AG04450 (cell line): ENCODE data around the gene OGG1. TPM values are rescaled to one million over a fixed set of nuclear protein-coding genes. Genes with fewer than 3 reads are reported as not detected.

Experiments used
- CTCF ChIA-PET: fragments of 300-600, 350-600 bp; formaldehyde crosslinking; extraction: SDS; loops from one replicate; lab custom pipeline; 2022; ENCODE audit warnings: antibody characterized with exemption, inconsistent platforms; lab: Charles Lee
- POLR2A ChIA-PET: fragments of 350-600 bp; formaldehyde crosslinking; extraction: SDS; loops from one replicate; lab custom pipeline; 2021; ENCODE audit warnings: antibody characterized with exemption, inconsistent platforms; lab: Yijun Ruan, JAX
- DNase-seq: peaks from one replicate; pipeline ENCODE4 v3.0.0-alpha.2; 2011; ENCODE audit warnings: low read depth, low spot score
- H3K27ac ChIP-seq: one replicate; pipeline ENCODE4 v1.5.1; 2012; ENCODE audit warnings: low read depth, low read length, control low read depth
- H3K27me3 ChIP-seq: one replicate; pipeline ENCODE4 v1.6.0; 2012; ENCODE audit warnings: low read length; ENCODE audit not compliant: control insufficient read depth, insufficient read depth
- H3K4me3 ChIP-seq: 2 replicates; pipeline ENCODE4 v1.5.1; 2011; ENCODE audit warnings: mild to moderate bottlenecking, low read depth, low read length, control low read depth
- H3K9me3 ChIP-seq: 2 replicates; pipeline ENCODE4 v1.5.1; 2012; ENCODE audit warnings: low read length; ENCODE audit not compliant: control insufficient read depth, insufficient read depth
- polyA plus RNA-seq: library from polyadenylated mRNA; depleted of rRNA; stranded (reverse); fragments of >200 nt; gene quantifications from 2 replicates; pipeline ENCODE4 v1.2.3, GENCODE V29; 2011; rRNA removed
- TF ChIP-seq, protein P1 (sequence below): IDR thresholded peaks from 2 replicates; pipeline ENCODE4 v1.5.1; 2011; ENCODE audit warnings: low read depth, low read length, control low read depth, inconsistent platforms

Gene OGG1
- polyA plus RNA-seq, 1 experiment, result 23.5 TPM

DNA sequence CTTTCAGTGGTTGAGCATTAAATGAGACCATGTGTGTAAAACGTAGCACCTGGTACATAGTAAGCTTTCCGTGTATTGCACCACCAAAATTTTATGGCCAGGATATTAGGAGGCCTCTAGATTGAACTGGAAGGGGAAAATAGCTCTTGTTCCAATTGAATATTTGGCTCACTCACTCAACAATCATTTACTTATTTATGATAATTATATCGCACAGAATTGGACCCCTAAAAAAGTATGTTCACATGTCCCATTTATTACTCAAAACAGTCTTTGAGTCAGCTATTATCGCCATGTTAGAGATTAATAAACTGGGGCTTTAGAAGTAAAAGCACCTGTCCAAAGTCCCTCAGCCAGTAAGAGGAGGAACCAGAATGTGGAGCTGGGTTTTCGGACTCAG is 55.2 kb downstream of the OGG1 start:
- CTCF ChIA-PET, result interaction anchor here (1.1 to 3.4 kb wide), 2 partner anchors 141 to 452 kb away, joined by 3 to 15 read pairs; no protein-coding TSS in a partner anchor
- POLR2A ChIA-PET, result interaction anchor here (0.6 to 2.2 kb wide), 2 partner anchors 12 to 122 kb away, joined by 3 to 18 read pairs; partner anchors contain the start of genes ARPC4 and TADA3
- no peak for DNase-seq
- TF ChIP-seq, protein P1, sequence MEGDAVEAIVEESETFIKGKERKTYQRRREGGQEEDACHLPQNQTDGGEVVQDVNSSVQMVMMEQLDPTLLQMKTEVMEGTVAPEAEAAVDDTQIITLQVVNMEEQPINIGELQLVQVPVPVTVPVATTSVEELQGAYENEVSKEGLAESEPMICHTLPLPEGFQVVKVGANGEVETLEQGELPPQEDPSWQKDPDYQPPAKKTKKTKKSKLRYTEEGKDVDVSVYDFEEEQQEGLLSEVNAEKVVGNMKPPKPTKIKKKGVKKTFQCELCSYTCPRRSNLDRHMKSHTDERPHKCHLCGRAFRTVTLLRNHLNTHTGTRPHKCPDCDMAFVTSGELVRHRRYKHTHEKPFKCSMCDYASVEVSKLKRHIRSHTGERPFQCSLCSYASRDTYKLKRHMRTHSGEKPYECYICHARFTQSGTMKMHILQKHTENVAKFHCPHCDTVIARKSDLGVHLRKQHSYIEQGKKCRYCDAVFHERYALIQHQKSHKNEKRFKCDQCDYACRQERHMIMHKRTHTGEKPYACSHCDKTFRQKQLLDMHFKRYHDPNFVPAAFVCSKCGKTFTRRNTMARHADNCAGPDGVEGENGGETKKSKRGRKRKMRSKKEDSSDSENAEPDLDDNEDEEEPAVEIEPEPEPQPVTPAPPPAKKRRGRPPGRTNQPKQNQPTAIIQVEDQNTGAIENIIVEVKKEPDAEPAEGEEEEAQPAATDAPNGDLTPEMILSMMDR, result no peak
- H3K9me3 ChIP-seq, result no peaks in the 10 kb centered on the region
- no peaks in the 10 kb centered on the region for H3K27me3 ChIP-seq
- no peak overlapping the region for H3K4me3 ChIP-seq
- no peak overlapping the region for H3K27ac ChIP-seq

DNA sequence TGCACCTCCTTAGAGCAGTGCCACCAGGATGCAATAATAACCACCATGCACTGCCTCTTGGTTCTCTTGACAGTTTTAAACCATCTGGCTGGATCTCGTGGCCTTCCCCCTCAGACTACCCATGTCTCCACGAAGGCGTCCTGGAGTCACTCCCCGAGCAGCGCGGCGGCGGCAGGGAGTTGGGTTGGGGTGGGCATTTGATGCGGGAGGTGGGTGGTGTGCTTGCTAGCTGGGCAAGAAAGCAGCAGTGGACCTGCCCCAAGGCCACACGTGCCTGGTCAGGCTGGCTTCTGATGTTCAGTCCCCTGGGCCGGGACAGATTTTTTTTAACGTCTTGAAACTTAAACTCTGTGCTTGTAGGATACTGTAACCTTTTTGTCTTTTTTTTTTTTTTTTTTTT is 56.4 kb downstream of the OGG1 start:
- Histone ChIP-seq H3K27ac (no peak overlapping the region), H3K27me3 (no peaks in the 10 kb centered on the region), H3K9me3 (no peaks in the 10 kb centered on the region), H3K4me3 (no peak overlapping the region)
- ChIA-PET CTCF (interaction anchor here (3.4 kb wide), 1 partner anchor 140 kb away, joined by 15 read pairs; no protein-coding TSS in a partner anchor), POLR2A (interaction anchor here (2.2 kb wide), 1 partner anchor 13 kb away, joined by 18 read pairs; the partner anchor contains the start of genes ARPC4 and TADA3)
- TF ChIP-seq, protein P1, result no peak
- DNase-seq, result no peak

Other genes starting within 250 kb of the OGG1 start
- gene LHFPL4, start 196.1 kb upstream of the OGG1 start, polyA plus RNA-seq, result not detected in 2 replicates
- 30.3 and 30.5 TPM in 2 replicates for gene MTMR14, start 100.4 kb upstream of the OGG1 start, polyA plus RNA-seq
- gene CPNE9, start 46.1 kb upstream of the OGG1 start, polyA plus RNA-seq, result not detected in 2 replicates
- gene BRPF1, start 18.2 kb upstream of the OGG1 start, polyA plus RNA-seq, result 5.7 and 8.3 TPM in 2 replicates
- 26.8 and 28.7 TPM in 2 replicates for gene CAMK1, start 20.0 kb downstream of the OGG1 start, polyA plus RNA-seq
- gene TADA3, start 42.5 kb downstream of the OGG1 start, polyA plus RNA-seq, result 61.8 and 83.7 TPM in 2 replicates
- gene ARPC4, start 43.1 kb downstream of the OGG1 start, polyA plus RNA-seq, result 199 and 200 TPM in 2 replicates
- 17.8 and 22.4 TPM in 2 replicates for gene TTLL3, start 60.3 kb downstream of the OGG1 start, polyA plus RNA-seq
- 29.0 and 34.2 TPM in 2 replicates for gene RPUSD3, start 94.1 kb downstream of the OGG1 start, polyA plus RNA-seq
- gene CIDEC, start 130.3 kb downstream of the OGG1 start, polyA plus RNA-seq, result not detected in 2 replicates
- 44.4 and 47.9 TPM in 2 replicates for gene JAGN1, start 140.7 kb downstream of the OGG1 start, polyA plus RNA-seq
- 2.0 and 2.1 TPM in 2 replicates for gene IL17RE, start 152.9 kb downstream of the OGG1 start, polyA plus RNA-seq
- gene IL17RC, start 167.1 kb downstream of the OGG1 start, polyA plus RNA-seq, result 17.3 and 24.4 TPM in 2 replicates
- 29.5 TPM in 2 replicates for gene CRELD1, start 183.9 kb downstream of the OGG1 start, polyA plus RNA-seq
- 3.4 and 4.2 TPM in 2 replicates for gene PRRT3, start 202.5 kb downstream of the OGG1 start, polyA plus RNA-seq
- 159 and 161 TPM in 2 replicates for gene EMC3, start 236.9 kb downstream of the OGG1 start, polyA plus RNA-seq